NCI-H748 treated with DMSO at 0.1 percent for 48 hours (cell line): ENCODE measurements around the gene CCR2.

Experiments
- DNase-seq: peaks from one replicate; lab custom pipeline; 2025; lab: John Stamatoyannopoulos, UW

The CCR2 gene

DNA sequence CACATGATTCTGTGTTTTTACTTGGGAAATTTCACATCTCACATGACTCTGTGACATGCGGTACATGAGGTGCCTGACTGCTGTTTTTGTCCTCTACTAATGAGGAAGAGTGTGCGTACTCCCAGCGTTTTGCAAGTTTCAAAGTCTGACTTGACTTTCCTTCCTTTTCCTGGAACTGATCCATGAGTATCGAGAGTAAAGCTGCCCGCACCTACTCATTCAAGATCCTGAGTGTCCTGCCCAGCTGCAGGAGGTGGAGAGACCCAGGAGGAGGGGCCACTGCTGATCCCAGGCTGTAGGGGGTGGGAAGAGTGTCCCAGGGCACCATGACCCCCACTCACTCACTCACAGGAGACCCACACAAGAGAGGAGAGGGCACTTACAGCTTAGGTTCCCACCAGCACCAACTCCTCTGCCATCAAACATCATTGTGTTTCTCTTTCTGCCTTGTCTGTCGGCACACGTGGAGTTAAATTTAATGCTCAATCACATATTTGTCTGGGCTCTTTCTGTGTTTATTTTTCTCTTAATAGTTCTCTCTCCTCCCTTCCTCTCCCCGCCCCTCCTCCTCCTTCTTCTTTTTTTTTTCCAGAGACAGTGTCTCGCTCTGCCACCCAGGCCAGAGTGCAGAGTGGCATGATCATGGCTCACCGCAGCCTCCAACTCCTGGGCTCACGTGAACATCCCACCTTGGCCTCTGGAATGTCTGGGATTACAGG, 51.5 kb downstream of the CCR2 start:
- no peak for DNase-seq

DNA sequence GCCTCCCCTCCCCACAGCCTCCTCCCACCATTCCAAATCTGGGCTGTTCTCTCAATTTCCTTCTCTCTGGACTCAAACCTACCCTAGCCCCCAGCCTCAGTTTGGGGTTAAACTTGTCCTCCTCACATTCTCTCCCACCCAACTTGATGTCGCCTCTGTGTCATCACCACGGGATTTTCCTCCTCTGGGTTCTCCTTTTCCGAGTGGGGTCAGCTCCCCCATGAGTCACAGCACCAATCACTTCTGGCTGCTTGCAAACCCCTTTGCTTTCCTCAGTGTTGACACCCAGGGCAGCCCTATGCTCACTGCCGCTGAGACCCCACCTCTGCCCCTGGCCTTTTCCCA, 52.5 kb downstream of the CCR2 start:
- no peak for DNase-seq

DNA sequence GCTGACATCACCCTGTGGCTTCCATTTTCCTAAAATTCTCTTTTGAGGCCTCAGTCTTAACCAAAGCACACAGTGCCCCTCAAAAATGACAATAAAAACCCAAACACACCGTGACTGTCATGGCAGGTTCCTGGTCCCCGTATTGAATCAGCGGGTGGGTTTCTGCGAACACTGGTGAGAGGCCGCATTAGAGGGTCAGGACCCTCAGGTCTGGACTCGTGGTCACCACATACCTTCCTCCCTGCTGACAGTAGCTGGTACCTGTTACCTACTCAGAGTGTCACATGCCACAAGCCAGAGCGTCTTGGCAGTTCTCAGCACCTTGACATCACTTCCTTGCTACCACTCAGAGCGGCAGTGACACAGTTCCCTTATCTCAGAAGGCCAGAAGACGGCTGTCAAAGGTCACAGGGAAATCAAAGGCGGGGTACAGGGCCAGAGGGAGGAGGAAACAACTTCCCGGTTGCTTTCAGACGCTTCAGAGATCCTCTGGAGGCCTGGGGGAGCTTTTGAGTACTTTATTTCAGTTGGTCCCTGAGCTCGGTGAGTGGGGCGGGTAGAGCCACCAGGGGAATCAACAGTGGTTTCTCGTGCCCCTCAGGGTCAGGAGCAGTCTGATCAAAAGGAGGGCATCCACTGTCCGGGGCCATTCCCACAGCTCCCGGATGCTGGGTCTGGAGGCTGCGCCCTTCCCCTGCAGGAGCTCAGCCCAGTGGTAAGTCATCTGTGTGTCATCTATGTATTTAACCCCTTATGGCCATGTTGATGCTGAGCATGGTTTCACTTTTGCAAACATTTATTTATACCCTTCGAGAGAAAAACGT, 53.1 kb downstream of the CCR2 start, which contains the start of the genes CCR5AS and CCRL2:
Gene CCR5AS (minus strand): TSS at position 279 of the 824 bp plus-strand sequence.
Gene CCRL2 (plus strand): TSS at position 472 of the 824 bp plus-strand sequence. CDS start 821 bp downstream, outside the sequence.
- no peak for DNase-seq

DNA sequence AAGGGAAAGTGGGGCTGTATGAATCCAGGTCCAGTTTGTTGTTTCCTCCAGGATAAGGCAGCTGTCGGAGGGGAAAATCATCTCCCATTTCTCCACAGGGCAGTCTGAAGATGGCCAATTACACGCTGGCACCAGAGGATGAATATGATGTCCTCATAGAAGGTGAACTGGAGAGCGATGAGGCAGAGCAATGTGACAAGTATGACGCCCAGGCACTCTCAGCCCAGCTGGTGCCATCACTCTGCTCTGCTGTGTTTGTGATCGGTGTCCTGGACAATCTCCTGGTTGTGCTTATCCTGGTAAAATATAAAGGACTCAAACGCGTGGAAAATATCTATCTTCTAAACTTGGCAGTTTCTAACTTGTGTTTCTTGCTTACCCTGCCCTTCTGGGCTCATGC, 54.1 kb downstream of the CCR2 start:
- DNase-seq: no peak

DNA sequence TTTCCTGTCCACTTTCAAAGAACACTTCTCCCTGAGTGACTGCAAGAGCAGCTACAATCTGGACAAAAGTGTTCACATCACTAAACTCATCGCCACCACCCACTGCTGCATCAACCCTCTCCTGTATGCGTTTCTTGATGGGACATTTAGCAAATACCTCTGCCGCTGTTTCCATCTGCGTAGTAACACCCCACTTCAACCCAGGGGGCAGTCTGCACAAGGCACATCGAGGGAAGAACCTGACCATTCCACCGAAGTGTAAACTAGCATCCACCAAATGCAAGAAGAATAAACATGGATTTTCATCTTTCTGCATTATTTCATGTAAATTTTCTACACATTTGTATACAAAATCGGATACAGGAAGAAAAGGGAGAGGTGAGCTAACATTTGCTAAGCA, 54.9 kb downstream of the CCR2 start:
- no peak for DNase-seq

DNA sequence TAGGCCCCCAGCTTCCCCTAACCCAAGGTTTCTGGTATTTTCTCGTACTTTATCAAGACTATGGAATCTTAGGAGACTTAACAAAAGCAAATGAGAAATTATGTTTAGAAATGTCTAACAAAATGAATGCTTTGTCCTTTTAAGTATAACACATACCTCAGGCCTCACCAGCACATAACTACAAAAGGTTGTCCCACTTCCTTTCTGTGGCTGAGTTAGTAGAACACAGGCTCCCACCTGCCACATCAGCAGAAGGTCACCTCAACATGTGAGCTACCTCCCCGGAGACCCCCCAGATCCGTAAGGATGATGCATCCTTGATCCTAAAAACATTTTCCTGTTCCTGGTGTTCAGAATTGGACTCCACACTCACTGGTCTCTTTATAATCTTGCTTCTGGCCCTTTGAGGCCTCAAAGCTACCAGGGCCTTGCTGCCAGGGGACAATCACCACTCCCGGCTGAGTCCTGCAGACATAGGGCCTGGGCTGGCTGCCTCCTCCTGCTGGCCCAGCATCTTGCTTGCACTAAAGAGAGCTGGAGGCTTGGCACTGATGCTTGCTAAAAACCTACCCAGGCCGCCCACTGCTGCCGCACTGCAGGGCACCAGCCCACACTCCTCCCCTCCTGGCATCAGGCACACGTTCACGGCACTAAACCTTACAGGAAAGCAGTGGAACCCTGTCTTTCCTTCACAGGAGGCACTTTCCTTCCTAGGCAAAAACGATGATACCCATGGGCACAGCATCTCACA, 56.0 kb downstream of the CCR2 start:
- no peak for DNase-seq
